Ishikawa (cell line): ENCODE results near the gene ACADL.

ENCODE experiments used
- CREB1 ChIP-seq: IDR thresholded peaks from 2 replicates; pipeline ENCODE4 v1.6.1; 2012; ENCODE audit warnings: low read depth
- FOXM1 ChIP-seq: IDR thresholded peaks from 2 replicates; pipeline ENCODE4 v1.6.1; 2012; ENCODE audit warnings: low read depth, borderline replicate concordance
- MAX ChIP-seq: IDR thresholded peaks from 2 replicates; pipeline ENCODE4 v1.6.1; 2012
- RAD21 ChIP-seq: IDR thresholded peaks from 2 replicates; pipeline ENCODE4 v1.6.1; 2012; ENCODE audit warnings: low read depth
- YY1 ChIP-seq: IDR thresholded peaks from 2 replicates; pipeline ENCODE4 v1.6.1; 2012; ENCODE audit warnings: low read depth

- TF ChIP-seq FOXM1 (no peak), CREB1 (no peak), YY1 (no peak), MAX (no peak), RAD21 (no peak)
Measured at GRCh38 chr2:210262036-210262435, 36.8 kb upstream of the ACADL start.
